ACHN (cell line): Measurements from ENCODE around the gene SLC16A4.

Source experiments
- DNase-seq: peaks from one replicate; pipeline ENCODE4 v3.0.0-alpha.2; 2015
- in situ Hi-C: cut with HindIII; loops from 2 replicates; pipeline ENCODE4 v1.10.0; 2017; ENCODE audit warnings: low sequenced_read_pairs, low pct_ligation_motif_present, low pct_unique_long_range_greater_than_20kb

SLC16A4 gene

DNA sequence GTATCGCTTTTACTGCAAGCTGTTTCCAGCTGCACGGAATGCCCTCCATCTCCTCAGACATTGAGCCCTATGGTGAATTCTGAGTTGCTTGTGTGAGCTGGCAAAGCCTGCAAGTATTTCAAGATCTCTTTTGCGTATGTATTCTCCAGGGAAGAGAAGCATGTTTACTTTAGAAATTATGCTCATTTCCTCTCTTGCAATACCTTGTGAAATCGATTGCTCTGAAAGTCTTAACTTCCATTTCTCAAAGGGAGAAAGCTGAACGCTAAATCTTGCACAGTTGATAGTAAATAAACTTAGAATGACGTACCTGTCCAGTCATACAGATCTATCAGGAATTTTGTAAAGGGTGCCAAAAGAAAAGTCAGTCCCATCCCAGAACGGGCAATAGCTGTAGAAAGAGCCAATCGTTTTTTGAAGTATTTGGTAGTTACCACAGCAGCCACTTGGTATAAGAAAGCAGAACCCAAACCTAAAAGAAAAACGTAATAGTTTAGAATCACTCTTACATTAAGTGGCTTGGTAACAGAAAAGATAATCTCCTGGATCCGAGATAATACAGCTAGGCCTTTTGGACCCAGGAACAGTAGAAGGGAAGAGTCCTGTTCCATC lies 10.0 kb downstream of the SLC16A4 start:
- in situ Hi-C loops = no loop called here
- DNase-seq = no peak

GRCh38 chr1:110375490-110375889 lies 15.3 kb downstream of the SLC16A4 start:
- in situ Hi-C loops = no loop called here
- DNase-seq = no peak

DNA sequence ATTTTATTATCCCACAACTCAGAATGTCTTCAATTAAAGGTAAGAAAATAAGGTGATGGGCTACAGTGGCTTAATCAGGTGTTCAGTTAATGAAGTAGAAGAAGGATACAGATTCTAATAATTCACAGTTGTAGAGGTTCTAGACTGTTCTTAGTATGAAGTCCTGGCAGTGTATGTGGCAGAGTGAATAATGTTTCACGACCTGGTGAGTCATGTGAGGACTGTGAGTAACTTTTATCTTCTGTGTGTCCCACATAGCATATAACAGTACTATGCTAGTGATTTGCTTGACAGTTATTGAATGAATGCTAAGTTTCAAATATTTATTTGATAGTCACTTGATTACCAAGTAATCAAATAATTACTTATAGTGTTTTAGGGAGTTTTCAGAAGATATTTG lies 20.0 kb downstream of the SLC16A4 start:
- in situ Hi-C loops = no loop called here
- DNase-seq = peak; percentile 58

DNA sequence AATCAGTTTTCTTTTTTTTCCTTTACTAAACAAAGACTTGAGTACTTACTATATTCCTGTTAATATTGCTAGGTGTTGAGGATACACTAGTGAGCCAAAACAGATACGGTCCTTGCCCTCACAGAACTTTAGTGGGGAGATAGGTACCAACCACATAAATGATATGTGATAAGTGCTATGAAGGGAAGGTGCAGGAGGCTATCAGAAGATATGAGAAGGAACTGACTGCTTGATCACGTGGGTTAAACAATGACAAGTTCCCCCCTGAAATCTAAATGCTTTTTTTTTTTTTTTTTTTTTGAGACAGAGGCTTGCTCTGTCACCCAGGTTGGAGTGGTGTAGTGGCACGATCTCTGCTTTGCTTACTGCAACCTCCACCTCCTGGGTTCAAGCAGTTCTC lies 26.6 kb downstream of the SLC16A4 start:
- no peak for DNase-seq
- in situ Hi-C loops = no loop called here

GRCh38 chr1:110361856-110362255 lies 29.0 kb downstream of the SLC16A4 start:
- DNase-seq = no peak
- in situ Hi-C loops = no loop called here

DNA sequence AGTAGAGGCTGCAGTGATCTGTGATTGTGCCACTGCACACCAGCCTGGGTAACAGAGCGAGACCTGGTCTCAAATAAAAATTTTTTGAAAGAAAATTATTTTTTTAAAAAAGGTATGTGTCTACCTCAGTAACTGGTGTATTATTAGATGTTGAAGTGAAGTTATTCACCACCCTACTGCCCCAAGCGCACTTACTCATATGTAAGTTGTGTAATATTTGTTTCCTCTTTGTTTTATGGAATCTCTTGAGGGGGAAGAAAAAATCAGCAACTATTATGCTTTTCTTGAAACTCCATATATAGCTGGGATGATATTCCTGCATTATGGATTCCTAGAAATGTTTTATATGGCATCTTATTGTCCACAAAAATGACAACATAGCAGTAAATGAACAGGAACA lies 30.4 kb downstream of the SLC16A4 start:
- in situ Hi-C loops = no loop called here
- DNase-seq = no peak

DNA sequence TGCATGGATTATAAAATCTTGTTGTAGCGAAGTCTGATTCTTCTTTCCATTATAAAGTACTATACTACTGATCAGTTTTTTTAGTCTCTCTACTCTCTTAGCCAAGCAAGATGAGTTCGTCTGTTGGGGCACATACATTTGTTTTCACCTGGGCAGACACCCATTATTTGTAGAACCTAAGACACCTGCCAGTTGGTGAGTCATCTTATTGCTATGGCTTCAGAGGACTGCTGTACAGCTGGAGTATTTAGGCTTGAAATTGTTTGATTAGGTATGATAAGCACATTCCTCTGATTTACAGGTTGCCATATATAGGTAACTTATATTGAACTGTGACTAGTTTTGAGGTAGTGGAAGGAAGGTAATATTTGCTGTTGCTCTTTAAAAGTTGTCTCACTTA lies 34.4 kb downstream of the SLC16A4 start:
- peak; percentile 8 for DNase-seq
- in situ Hi-C loops = no loop called here

DNA sequence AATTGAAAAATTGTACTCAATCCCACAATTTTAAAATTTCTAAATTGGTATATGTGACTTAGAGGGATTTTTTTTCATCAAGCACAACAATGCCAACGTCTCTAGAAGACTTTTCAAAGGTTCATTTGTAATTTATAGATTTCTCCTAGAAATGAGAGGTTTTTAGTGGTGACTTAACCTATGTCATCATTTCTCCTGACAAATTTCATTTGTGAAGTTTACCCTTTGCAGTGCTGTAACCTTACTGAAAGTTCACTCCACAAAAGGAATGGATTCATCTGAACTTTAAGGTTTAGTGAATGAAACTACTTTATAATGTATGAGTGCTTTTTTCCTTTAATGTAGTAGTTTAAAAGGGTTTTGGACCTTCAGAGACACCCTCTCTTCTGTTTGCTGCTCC lies 35.5 kb downstream of the SLC16A4 start:
- DNase-seq = no peak
- in situ Hi-C loops = no loop called here

- DNase-seq = no peak
- in situ Hi-C loops = no loop called here
These were observed 40.5 kb downstream of the SLC16A4 start for GRCh38 chr1:110350360-110350759.

DNA sequence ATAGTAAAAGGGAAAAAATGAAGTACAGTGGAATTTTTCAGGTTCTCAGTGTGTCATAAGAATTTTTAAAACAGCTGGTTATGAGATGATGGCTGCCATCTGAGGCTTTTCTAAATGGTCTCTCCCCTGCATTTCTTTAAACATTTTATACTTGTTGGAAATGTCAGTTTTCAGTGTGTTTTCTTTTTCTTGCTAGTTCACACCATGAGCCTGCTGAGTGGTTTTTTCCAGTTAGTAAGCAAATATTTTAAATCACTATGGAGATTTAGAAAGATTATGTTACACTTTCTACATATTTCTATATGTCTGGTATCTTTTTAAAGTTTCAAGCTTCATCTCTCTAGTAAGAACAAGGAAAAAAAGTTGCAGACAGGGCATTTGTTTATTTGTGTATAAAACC lies 42.1 kb downstream of the SLC16A4 start:
- in situ Hi-C loops = no loop called here
- no peak for DNase-seq

- in situ Hi-C loops = no loop called here
These were observed 42.8 kb downstream of the SLC16A4 start for GRCh38 chr1:110348050-110348449.

DNA sequence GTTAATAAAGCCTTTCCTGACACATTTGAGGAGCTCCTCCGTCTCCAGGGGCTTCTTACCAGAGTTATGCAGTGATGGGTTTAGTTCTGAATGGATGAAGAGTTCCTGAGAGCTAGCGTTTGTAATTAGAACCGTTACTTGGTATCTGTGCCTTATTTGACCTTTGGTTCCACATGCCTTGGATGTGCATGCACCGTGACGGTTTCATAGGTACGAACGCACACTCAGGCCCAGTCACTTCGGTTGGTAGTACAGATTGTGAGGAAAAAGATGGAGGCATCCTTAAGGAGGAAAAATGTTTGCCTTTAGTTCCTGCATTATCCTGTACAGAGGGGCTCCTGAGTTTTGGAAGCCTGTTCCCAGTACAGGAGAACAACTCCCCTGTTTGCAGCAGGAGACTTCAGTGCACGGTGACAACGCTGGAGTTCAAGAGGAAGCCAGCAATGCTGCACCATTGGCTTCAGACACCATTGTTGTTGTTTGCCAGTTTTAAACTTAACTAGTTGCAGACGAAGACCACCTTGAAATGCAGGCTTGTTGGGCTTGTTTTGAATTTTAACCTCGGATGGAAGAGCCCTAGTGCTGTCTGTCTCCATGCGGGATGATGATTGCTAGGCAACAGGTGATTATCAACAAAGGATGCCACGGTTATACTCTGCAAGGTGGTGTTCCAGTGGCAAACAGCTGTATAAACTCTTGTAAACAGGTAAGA lies 43.5 kb downstream of the SLC16A4 start:
- in situ Hi-C loops = no loop called here
- DNase-seq = no peak

More at GRCh38 chr1:110348050-110348449, 42.8 kb downstream of the SLC16A4 start:
- no peak for DNase-seq

GRCh38 chr1:110346690-110347089 lies 44.1 kb downstream of the SLC16A4 start:
- in situ Hi-C loops = no loop called here
- DNase-seq = no peak

DNA sequence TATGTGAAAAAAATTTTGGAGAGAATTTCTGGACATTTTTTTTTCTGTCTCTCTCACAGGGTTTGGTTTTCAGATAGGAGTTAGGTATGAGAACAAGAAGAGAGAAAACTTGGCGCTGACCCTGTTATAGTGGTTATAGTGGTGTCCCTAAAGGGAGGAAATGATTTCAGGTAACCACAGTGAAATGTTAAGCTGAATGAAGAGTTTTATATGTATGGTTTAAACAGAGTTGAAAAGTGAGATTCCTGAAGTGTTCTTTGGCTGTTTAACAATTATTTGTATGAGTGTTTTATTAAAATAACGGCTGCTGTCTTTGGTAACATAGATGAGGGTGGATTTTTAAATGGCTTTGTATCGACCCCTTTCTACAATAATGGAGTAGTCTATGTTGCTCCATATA lies 45.3 kb downstream of the SLC16A4 start:
- in situ Hi-C loops = no loop called here
- no peak for DNase-seq

DNA sequence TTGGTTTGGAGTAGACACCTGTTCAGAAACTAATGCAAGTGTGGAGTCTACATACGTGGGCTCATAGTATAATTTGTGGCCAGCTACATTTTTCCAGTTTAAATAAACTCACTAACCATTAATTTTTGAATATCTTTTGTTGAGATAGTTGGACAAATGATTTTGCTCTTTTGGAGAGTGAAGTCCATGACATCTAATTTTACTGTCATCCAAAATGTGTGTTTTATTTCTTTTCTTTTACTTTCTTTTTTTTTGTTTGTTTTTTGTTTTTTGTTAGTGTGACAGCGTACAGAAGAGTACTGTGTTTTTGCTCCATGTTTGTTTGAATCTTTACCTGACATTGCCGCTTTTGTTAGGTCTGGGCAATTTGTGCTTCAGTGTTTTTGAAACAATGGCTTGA lies 46.7 kb downstream of the SLC16A4 start:
- in situ Hi-C loops = no loop called here
- no peak for DNase-seq

GRCh38 chr1:110343249-110343648 lies 47.6 kb downstream of the SLC16A4 start:
- no peak for DNase-seq
- in situ Hi-C loops = no loop called here

DNA sequence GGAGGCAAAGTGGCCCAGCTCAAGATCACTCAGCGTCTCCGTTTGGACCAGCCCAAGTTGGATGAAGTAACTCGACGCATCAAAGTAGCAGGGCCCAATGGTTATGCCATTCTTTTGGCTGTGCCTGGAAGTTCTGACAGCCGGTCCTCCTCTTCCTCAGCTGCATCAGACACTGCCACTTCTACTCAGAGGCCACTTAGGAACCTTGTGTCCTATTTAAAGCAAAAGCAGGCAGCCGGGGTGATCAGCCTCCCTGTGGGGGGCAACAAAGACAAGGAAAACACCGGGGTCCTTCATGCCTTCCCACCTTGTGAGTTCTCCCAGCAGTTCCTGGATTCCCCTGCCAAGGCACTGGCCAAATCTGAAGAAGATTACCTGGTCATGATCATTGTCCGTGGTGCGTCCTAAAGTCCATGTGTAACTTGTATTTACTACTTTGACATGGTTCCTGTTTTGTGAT lies 48.9 kb downstream of the SLC16A4 start:
- no peak for DNase-seq
- in situ Hi-C loops = no loop called here

DNA sequence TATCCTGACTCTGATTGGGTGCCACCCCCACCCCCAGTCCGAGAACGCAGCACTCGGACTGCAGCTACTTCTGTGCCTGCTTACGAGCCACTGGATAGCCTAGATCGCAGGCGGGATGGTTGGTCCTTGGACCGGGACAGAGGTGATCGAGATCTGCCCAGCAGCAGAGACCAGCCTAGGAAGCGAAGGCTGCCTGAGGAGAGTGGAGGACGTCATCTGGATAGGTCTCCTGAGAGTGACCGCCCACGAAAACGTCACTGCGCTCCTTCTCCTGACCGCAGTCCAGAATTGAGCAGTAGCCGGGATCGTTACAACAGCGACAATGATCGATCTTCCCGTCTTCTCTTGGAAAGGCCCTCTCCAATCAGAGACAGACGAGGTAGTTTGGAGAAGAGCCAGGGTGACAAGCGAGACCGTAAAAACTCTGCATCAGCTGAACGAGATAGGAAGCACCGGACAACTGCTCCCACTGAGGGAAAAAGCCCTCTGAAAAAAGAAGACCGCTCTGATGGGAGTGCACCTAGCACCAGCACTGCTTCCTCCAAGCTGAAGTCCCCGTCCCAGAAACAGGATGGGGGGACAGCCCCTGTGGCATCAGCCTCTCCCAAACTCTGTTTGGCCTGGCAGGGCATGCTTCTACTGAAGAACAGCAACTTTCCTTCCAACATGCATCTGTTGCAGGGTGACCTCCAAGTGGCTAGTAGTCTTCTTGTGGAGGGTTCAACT lies 49.5 kb downstream of the SLC16A4 start:
- DNase-seq = no peak
- in situ Hi-C loops = no loop called here

GRCh38 chr1:110340207-110340468 lies 50.7 kb downstream of the SLC16A4 start:
- DNase-seq = no peak
- in situ Hi-C loops = no loop called here
